Activated B cell treated with CpG ODN at 0.5 μM for 24 hours (primary cell): ENCODE results near the gene CAMK4. TPM values are rescaled to one million over a fixed set of nuclear protein-coding genes. Genes with fewer than 3 reads are reported as not detected.

ENCODE experiments used
- ATAC-seq: fragments of 200-7000 bp; cut with Tn5 transposase; one replicate; pipeline ENCODE4 v1.10.0; 2021; ENCODE audit warnings: low read depth, mild to moderate bottlenecking, moderate library complexity
- CTCF ChIA-PET: fragments of 350-600 bp; sonication (Branson Sonifier 250); formaldehyde crosslinking; loops from one replicate; lab custom pipeline; 2021; ENCODE audit warnings: antibody characterized with exemption; lab: Charles Lee
- POLR2A ChIA-PET: fragments of 350-600 bp; sonication (Branson Sonifier 250); formaldehyde crosslinking; loops from one replicate; lab custom pipeline; 2021; ENCODE audit warnings: antibody characterized with exemption; lab: Charles Lee
- DNase-seq: peaks from one replicate; pipeline ENCODE4 v3.0.0; 2022
- H3K27ac Mint-ChIP-seq: one replicate; pipeline ENCODE4 v1.8.0; 2020; ENCODE audit warnings: mixed read lengths
- H3K27me3 Mint-ChIP-seq: one replicate; pipeline ENCODE4 v1.8.0; 2021; ENCODE audit warnings: mixed read lengths
- H3K36me3 Mint-ChIP-seq: one replicate; pipeline ENCODE4 v1.8.0; 2021; ENCODE audit warnings: low read depth, mixed read lengths
- H3K4me1 Mint-ChIP-seq: one replicate; pipeline ENCODE4 v1.8.0; 2021; ENCODE audit warnings: mixed read lengths
- H3K4me3 Mint-ChIP-seq: one replicate; pipeline ENCODE4 v1.8.0; 2020; ENCODE audit warnings: mild to moderate bottlenecking, mixed read lengths
- H3K9me3 Mint-ChIP-seq: one replicate; pipeline ENCODE4 v1.8.0; 2020; ENCODE audit warnings: mixed read lengths
- intact Hi-C: fragments of 100-400 bp; cut with micrococcal nuclease; formaldehyde crosslinking; loops from one replicate; pipeline ENCODE4 v1.15.1; 2024
- total RNA-seq: library from RNA; stranded (reverse); gene quantifications from 2 replicates; pipeline ENCODE4 v1.2.3, GENCODE V29; 2022
- TF ChIP-seq, protein P1 (sequence below): fragments of 200-600 bp; IDR thresholded peaks from one replicate; pipeline ENCODE4 v1.8.0; 2022; ENCODE audit warnings: antibody characterized with exemption, mild to moderate bottlenecking

CAMK4 gene
- total RNA-seq, 1 donor from 2014 or later, result 6.3 TPM

DNA sequence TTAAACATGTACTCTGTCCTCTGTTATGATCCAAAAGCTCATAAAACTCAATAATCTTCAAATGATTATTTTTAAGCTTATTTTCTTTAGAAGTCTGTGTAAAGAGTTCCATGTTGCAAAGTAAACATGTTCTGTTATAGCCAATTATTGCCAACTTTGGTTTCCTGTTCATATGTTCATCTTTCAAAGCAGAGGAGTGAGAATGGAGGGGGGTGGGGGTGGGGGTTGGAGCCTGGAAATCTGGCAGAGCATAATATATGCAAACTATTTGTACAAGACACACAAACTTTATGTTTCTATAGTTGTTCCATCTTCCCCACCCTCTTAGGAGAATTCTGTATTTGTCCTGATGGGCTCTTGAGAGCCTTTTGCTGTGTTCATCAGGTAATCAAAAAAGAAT, 153.1 kb downstream of the CAMK4 start:
- Mint-ChIP-seq H3K9me3 (no peaks in the 10 kb centered on the region), H3K4me3 (no peak overlapping the region), H3K27me3 (no peaks in the 10 kb centered on the region), H3K4me1 (no peaks in the 10 kb centered on the region), H3K27ac (no peak overlapping the region), H3K36me3 (no peaks in the 10 kb centered on the region)
- ATAC-seq (no peak), DNase-seq (no peak)
- POLR2A ChIA-PET, result no interaction called here
- TF ChIP-seq, protein P1, sequence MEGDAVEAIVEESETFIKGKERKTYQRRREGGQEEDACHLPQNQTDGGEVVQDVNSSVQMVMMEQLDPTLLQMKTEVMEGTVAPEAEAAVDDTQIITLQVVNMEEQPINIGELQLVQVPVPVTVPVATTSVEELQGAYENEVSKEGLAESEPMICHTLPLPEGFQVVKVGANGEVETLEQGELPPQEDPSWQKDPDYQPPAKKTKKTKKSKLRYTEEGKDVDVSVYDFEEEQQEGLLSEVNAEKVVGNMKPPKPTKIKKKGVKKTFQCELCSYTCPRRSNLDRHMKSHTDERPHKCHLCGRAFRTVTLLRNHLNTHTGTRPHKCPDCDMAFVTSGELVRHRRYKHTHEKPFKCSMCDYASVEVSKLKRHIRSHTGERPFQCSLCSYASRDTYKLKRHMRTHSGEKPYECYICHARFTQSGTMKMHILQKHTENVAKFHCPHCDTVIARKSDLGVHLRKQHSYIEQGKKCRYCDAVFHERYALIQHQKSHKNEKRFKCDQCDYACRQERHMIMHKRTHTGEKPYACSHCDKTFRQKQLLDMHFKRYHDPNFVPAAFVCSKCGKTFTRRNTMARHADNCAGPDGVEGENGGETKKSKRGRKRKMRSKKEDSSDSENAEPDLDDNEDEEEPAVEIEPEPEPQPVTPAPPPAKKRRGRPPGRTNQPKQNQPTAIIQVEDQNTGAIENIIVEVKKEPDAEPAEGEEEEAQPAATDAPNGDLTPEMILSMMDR, result no peak
- intact Hi-C loops, result no loop called here
- CTCF ChIA-PET, result no interaction called here

DNA sequence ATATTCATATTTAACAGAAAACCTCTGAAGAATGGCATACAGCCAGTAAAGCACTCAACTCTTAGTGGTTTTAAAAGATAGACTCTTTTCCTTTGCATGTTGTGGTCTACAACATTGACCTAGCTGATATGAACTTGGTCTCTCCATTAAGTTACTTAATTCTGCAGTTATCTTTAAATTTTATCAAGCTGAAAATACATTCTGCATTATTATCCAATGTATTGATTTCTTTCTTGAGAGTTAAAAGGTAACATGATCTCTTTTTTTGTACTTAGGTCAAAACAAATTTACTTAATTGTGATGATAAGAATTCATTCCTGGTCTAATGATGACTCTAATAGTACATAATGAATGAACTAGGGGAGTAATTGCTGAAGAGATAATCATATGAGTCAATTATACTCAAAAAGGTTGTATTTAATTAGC, 155.2 kb downstream of the CAMK4 start:
- no peak for DNase-seq
- intact Hi-C loops, result no loop called here
- CTCF ChIA-PET, result no interaction called here
- Mint-ChIP-seq H3K27ac (no peak overlapping the region), H3K4me1 (no peaks in the 10 kb centered on the region), H3K4me3 (no peak overlapping the region), H3K27me3 (no peaks in the 10 kb centered on the region), H3K9me3 (no peaks in the 10 kb centered on the region), H3K36me3 (no peaks in the 10 kb centered on the region)
- no peak for ATAC-seq
- POLR2A ChIA-PET, result no interaction called here
- TF ChIP-seq, protein P1, result no peak

DNA sequence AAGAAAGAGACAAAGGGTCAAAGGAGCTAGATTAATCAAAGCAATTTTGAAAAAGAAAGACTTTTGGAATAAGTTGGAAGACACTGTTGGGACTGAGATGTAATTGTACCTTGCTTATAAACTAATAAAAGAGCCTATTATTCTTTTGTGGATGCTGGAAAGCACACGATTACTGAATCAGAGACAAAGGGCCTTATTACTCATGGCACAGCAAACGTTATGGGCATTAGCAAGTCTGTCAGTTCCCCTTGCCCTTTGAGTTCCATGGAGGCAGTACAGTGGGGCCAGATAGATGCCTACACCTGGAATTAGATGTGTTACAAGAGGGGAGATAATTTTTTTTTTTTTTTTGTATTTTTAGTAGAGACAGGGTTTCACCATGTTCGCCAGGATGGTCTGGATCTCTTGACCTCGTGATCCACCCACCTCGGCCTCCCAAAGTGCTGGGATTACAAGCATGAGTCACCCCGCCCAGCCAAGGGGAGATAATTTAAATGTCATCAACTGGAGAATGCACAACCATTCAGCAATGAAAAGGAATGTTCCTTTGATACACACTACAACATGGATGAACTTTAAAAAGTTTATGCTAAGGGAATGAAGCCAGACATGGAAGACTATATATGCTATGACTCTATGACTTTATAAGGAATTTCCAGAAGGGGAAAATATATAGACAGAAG, 159.2 kb downstream of the CAMK4 start:
- TF ChIP-seq, protein P1, result no peak
- POLR2A ChIA-PET, result no interaction called here
- Mint-ChIP-seq H3K4me3 (no peak overlapping the region), H3K27me3 (no peaks in the 10 kb centered on the region), H3K36me3 (no peaks in the 10 kb centered on the region), H3K9me3 (no peaks in the 10 kb centered on the region), H3K4me1 (no peaks in the 10 kb centered on the region), H3K27ac (no peak overlapping the region)
- no peak for DNase-seq
- no peak for ATAC-seq
- CTCF ChIA-PET, result no interaction called here
- intact Hi-C loops, result no loop called here

DNA sequence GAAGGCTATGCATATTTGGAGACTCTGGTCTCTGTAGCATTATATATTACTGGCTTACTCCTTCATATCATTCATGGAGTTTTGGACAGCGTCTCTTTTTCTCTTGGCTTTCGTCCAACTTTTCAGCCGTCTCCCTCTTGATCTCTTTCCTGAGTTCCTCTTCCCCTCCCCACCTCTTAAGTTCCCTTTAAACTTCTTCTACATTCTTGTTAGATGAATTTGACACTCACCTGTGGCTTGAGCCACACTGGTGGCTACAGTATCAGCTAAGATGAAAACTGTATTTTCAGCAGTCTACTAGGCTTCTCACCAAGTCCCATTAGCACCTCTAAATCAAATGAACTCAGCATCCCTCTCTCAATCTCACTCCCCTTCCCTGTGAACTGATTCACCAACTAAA, 160.0 kb downstream of the CAMK4 start:
- Mint-ChIP-seq H3K27ac (no peak overlapping the region), H3K4me3 (no peak overlapping the region), H3K4me1 (no peaks in the 10 kb centered on the region), H3K9me3 (no peaks in the 10 kb centered on the region), H3K36me3 (no peaks in the 10 kb centered on the region), H3K27me3 (no peaks in the 10 kb centered on the region)
- intact Hi-C loops, result no loop called here
- DNase-seq (no peak), ATAC-seq (no peak)
- TF ChIP-seq, protein P1, result no peak
- POLR2A ChIA-PET, result no interaction called here
- CTCF ChIA-PET, result no interaction called here

DNA sequence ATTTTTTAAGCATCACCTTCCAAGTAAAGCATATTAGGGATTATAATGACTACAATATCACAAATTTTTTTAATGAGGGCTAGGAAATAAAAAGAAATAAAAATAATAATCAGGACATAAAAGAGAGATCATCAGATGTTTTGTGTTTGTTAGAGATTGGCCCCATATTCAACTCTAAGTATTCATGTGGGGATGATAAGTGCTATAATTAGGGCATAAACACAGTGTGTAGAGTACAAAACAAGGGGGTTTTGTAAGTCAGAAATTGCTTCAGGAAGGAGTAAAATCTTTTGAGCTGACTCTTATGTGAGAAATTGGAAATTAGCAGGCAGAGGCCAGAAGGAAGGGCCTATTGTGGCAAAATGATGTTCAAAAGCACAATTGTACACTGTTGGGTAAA, 160.9 kb downstream of the CAMK4 start:
- intact Hi-C loops, result no loop called here
- no peaks in the 10 kb centered on the region for H3K9me3 Mint-ChIP-seq
- no peak for DNase-seq
- H3K36me3 Mint-ChIP-seq, result no peaks in the 10 kb centered on the region
- ChIA-PET POLR2A (no interaction called here), CTCF (no interaction called here)
- H3K4me1 Mint-ChIP-seq, result no peaks in the 10 kb centered on the region
- H3K4me3 Mint-ChIP-seq, result no peak overlapping the region
- no peaks in the 10 kb centered on the region for H3K27me3 Mint-ChIP-seq
- TF ChIP-seq, protein P1, result no peak
- ATAC-seq, result no peak
- no peak overlapping the region for H3K27ac Mint-ChIP-seq
